NCI-H345 treated with DMSO at 0.1 percent for 48 hours (cell line): Measurements from ENCODE around the gene RPL34.

ENCODE experiments used
- DNase-seq: peaks from one replicate; lab custom pipeline; 2025; ENCODE audit not compliant: unreplicated experiment; lab: John Stamatoyannopoulos, UW

The RPL34 gene

GRCh38 chr4:108624263-108625056, 4.1 kb downstream of the RPL34 start:
- no peak for DNase-seq

- no peak for DNase-seq
Measured at GRCh38 chr4:108626056-108626455, 5.7 kb downstream of the RPL34 start.

GRCh38 chr4:108628411-108628810, 8.0 kb downstream of the RPL34 start:
- no peak for DNase-seq

- DNase-seq, result no peak
Measured at GRCh38 chr4:108635070-108635655, 14.8 kb downstream of the RPL34 start.

GRCh38 chr4:108636246-108636645, 15.9 kb downstream of the RPL34 start:
- no peak for DNase-seq

- DNase-seq, result no peak
Measured at GRCh38 chr4:108637856-108638255, 17.5 kb downstream of the RPL34 start.

GRCh38 chr4:108644237-108644636, 23.9 kb downstream of the RPL34 start:
- DNase-seq, result no peak

GRCh38 chr4:108646706-108647105, 26.3 kb downstream of the RPL34 start:
- DNase-seq, result no peak

- no peak for DNase-seq
Measured at GRCh38 chr4:108649863-108650211, 29.5 kb downstream of the RPL34 start.

GRCh38 chr4:108650212-108651013, 30.0 kb downstream of the RPL34 start, which contains the start of gene OSTC:
OSTC (plus strand) TSS chr4:108650599; CDS start chr4:108650656, 57 bp downstream.
- DNase-seq, result peak; percentile 84

- DNase-seq, result no peak
Measured at GRCh38 chr4:108651014-108651791, 30.8 kb downstream of the RPL34 start.

- no peak for DNase-seq
Measured at GRCh38 chr4:108662629-108663028, 42.3 kb downstream of the RPL34 start.

- no peak for DNase-seq
Measured at GRCh38 chr4:108674356-108674977, 54.1 kb downstream of the RPL34 start.
